DMS 273 treated with DMSO at 0.1 percent for 48 hours (cell line): ENCODE results near the gene MLLT6.

Source experiments
- DNase-seq: peaks from one replicate; lab custom pipeline; 2025; lab: John Stamatoyannopoulos, UW

The MLLT6 gene

DNA sequence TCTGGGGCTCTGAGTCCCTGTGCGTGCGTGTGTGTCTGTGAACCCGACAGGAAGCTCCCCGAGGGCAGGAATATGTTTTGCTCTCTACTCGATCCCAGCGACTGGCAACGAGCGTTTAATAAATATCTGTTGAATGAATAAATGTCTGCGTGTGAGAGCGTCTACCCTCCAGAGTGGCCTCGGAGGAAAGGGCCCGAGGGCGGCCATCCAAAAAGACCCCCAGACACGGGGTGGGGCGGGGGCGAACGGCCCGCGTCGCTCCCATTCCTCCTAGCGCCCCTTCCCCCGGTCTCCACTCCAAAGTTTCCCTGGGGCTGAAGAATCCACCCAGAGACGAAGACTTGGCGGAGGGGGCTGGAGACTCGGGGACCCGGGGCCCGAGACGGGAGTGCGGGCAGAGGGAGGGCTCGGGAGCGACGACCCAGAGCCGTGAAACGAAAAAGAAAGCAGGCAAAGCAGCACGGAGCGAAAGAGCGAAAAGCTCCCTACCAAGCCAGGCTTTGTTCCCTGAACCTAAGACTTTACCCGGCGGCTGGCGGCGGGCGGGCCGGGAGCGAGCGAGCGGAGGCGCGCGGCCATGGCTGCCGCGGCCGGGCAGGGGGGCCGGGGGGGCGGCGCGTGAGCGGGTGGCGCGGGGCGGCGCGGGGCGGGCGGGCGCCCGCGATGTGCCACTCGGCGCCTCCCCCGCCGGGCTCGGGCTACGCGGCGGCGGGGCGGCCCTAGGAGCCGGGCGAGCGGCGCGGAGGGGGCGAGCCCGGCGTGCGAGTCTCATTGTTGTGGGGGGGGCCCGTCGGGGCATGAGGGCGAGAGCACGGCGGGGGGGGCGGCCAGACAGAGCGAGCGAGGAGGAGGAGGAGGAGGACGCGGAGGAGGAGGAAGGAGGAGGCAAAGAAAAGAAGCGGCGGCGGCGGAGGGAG, at the start of gene MLLT6:
Gene MLLT6 (plus strand): TSS at position 668 of the 917 bp plus-strand sequence. CDS start 360 bp downstream, outside the sequence.
- DNase-seq, result peak; percentile 38

GRCh38 chr17:38656959-38657823, 47.9 kb upstream of the MLLT6 start:
- no peak for DNase-seq

DNA sequence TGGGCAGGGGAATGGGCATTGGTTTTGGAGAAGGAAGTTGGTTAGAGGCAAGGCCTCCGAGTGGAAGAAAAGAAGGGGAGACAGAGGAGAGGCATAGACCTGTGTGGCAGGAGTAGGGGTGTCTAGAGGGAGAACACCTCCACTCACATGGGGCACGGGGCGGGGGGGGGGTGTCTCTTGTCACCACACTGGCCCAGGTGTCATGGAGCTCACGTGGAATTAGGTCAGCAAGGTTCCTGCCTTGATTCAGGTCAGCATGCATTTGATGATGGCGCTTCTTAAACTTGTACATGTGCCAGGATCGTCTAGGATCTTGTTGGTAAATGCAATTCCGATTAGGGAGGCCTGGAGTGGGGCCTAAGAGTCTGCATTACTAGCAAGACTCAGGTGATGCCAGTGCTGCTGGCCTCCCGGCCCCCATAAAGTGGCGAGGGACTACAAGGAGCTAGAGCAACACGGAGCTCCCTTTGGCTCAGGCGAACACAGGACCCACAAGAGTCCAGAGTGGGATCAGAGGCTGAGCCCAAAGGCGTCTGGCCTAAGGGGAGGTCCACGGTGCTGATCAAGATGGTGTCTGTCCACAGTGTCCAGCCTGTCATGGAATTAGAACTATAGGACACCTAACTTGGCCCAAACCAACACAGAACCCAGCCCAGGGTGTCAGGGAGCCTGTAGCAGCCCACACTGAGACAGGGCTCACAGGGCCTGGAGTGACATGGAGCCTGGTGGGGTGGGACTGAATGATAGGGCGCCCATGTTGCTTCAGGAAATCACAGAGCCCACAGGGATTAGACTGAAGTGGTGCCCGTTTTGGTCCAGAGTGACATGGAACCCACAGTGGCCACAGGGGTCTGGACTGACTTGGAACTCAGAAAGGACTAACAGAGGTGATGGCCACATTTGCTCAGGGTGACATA, 47.0 kb upstream of the MLLT6 start:
- no peak for DNase-seq

DNA sequence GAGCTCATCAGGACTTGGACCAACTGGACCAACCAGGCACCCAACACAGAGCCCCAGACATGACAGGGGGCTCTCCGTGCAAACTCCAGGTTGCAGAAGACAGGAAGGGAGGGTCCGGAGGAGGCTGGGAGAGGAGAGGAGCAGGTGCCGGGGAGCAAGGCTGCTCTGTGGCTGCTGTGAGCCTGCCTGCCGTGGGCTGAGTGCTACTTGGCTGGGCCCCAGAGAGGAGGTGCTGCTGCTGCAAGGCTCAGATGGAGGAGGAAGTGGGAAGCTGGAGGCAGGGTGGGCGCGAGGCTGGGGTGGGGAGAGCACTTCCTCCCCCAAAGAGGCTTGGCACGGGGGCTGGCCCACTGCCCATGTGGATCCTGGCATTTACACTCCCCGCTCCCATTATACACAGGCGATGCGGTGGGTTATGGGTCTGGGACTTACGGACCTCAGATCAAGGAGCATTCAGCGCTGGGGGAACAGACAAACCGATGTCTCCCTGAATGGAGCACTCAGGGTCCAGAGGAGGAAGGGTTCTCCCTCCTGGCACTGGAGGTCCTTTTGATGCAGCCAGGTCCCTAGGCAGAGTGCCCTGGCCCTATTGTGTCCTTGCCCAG, 46.2 kb upstream of the MLLT6 start:
- no peak for DNase-seq

DNA sequence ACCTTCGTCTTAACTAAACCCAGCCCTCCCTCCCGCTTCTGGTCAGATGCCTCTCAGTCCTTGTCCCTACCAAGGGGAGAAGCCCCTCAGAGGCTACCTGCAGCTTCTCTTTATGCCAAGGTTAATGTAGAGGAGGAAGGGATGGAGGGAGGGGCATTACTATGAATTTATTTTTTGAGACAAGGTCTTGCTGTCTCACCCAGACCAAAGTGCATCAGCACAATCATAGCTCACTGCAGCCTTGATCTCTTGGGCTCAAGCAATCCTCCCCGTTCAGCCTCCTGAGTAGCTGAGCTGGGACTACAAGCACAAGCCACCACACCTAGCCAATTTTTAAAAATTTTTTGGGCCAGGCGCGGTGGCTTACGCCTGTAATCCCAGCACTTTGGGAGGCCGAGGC, 45.7 kb upstream of the MLLT6 start:
- no peak for DNase-seq

- no peak for DNase-seq
Observed at GRCh38 chr17:38660097-38661025, 44.7 kb upstream of the MLLT6 start.

DNA sequence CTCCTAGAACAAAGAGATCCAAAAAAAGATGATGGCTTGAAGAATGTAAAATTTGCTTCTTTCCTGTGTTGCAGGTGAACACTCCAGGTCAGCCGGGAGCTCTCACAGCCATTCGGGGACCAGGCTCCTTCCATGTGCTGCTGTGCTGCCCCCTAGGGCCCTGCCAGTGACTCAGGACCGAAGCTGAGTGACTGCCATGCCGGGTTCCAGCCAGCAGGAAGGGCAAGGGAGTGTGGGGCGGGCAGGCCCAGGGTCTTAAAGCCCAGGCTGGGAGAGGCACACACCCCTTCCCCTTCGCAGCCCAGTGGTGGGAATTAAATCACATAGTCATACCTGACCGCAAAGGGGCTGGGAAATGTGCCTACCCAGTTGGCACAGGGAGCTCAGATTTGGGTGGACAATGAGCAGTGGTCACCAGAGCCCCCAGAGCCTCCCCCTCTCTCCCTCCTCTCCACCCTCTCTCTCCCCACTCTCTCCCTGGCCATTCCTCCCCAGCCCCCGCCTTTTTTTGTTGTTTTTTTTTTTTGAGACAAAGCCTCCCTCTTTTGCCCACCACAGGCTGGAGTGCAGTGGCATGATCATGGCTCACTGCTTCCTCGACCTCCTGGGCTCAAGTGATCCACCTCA, 41.8 kb upstream of the MLLT6 start:
- peak; percentile 48 for DNase-seq

GRCh38 chr17:38663964-38664644, 41.0 kb upstream of the MLLT6 start:
- DNase-seq, result no peak

- peak; percentile 46 for DNase-seq
Observed at GRCh38 chr17:38667099-38667786, 37.8 kb upstream of the MLLT6 start.

DNA sequence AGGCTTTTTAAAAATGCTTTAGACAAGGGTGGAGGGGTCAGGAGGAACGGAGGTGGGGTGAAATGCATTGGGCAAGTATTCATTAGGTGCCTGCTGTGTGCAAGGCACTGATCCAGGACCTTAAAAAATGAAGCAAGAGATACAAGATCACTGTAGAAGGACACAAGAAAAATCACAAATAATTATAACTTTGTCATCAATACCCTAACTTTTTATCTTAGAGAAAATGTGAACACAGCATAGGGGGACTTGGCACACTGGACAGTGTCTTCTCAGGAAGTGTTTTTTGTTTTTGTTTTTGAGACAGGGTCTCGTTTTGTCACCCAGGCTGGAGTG, 37.3 kb upstream of the MLLT6 start:
- no peak for DNase-seq

DNA sequence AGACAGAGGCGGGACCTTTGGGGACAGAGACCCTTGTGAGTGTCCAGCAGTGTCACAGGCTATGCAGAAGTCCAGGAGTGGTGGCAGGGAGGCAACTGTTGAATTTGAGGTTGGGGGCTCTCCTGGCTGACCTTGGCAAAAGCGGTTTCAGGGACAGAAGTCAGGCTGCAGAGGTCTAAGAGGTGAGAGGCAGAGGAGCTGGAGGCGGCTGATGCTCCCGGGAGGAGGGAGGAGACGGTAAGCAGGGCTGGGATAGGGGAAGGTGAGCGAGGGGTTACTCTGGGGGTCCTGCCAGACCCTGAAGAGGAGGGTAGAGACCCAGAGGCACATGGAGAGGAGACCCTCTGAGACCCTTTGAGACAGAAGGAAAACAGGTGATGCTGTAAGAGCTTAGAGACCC, 35.6 kb upstream of the MLLT6 start:
- no peak for DNase-seq

- DNase-seq, result no peak
Observed at GRCh38 chr17:38671939-38672720, 32.9 kb upstream of the MLLT6 start.

- no peak for DNase-seq
Observed at GRCh38 chr17:38672788-38673706, 32.0 kb upstream of the MLLT6 start.

GRCh38 chr17:38673707-38674013, 31.4 kb upstream of the MLLT6 start:
- no peak for DNase-seq

GRCh38 chr17:38674014-38674748, 30.9 kb upstream of the MLLT6 start:
- DNase-seq, result no peak
